Measurements from ENCODE around the gene CTRB1.

DNA sequence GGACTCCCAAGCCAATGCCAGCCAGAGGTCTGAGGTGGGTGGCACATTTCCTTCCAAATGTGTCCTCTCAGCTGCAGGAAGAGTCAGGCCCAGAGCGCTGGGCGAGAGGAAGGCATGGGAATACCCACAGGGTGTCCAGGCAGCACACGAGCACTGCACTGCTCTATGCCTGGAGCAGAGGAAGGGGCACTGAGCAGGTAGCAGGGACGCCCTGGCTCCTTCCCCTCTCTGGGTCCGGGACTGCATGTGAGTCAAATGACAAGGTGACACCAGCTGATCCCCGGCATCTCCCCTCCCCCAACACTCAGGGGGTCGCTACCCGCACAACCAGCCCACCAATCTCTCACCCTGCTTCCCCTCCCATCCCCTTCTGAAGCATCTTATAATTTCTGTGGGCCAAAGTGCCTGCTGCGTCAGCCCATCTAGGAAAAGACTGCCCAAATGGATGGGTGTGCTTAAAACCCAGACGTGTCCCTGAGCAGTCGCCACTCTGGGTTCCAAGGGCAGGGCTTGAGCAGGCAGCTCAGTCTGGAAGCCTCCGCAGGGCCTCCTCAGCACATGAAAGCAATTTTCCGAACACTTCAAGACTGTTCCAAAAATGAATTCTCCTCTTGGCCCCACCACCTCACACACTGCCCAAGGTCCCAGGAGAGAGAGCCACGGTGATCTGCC, 44.6 kb downstream of the CTRB1 start:
- TF ChIP-seq, protein P1, sequence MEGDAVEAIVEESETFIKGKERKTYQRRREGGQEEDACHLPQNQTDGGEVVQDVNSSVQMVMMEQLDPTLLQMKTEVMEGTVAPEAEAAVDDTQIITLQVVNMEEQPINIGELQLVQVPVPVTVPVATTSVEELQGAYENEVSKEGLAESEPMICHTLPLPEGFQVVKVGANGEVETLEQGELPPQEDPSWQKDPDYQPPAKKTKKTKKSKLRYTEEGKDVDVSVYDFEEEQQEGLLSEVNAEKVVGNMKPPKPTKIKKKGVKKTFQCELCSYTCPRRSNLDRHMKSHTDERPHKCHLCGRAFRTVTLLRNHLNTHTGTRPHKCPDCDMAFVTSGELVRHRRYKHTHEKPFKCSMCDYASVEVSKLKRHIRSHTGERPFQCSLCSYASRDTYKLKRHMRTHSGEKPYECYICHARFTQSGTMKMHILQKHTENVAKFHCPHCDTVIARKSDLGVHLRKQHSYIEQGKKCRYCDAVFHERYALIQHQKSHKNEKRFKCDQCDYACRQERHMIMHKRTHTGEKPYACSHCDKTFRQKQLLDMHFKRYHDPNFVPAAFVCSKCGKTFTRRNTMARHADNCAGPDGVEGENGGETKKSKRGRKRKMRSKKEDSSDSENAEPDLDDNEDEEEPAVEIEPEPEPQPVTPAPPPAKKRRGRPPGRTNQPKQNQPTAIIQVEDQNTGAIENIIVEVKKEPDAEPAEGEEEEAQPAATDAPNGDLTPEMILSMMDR (IDR thresholded peaks at IDR 0.05) = no peak
- no peak for TF ChIP-seq ZFX (IDR thresholded peaks at IDR 0.05; ENCODE audit: borderline replicate concordance)
